ENCODE data around the gene POTEF.
"Not testable (repeated sequence)": the region's sequence is repeated elsewhere in the genome, so short reads cannot be mapped to it uniquely, and the experiment has no call there.

POTEF gene

GRCh38 chr2:130152816-130153595, 24.0 kb upstream of the POTEF start:
- no peak for DNase-seq

GRCh38 chr2:130152136-130152815, 23.3 kb upstream of the POTEF start:
- DNase-seq: not testable (repeated sequence)

GRCh38 chr2:130151145-130151512, 22.1 kb upstream of the POTEF start:
- DNase-seq: not testable (repeated sequence)

- DNase-seq: no peak
These were observed 21.4 kb upstream of the POTEF start for GRCh38 chr2:130150181-130151144.

- DNase-seq: not testable (repeated sequence)
These were observed 19.5 kb upstream of the POTEF start for GRCh38 chr2:130148515-130148914.

- DNase-seq: peak; percentile 25
These were observed 16.0 kb upstream of the POTEF start, which contains the start of gene CCDC74B for GRCh38 chr2:130145006-130145414. CCDC74B (minus strand) TSS chr2:130145112; CDS start chr2:130144996, 116 bp downstream.

GRCh38 chr2:130143266-130144039, 14.4 kb upstream of the POTEF start:
- not testable (repeated sequence) for DNase-seq

- not testable (repeated sequence) for DNase-seq
These were observed 13.6 kb upstream of the POTEF start for GRCh38 chr2:130142396-130143265.

GRCh38 chr2:130141645-130142370, 12.8 kb upstream of the POTEF start:
- DNase-seq: not testable (repeated sequence)

GRCh38 chr2:130141002-130141401, 12.0 kb upstream of the POTEF start:
- DNase-seq: not testable (repeated sequence)

GRCh38 chr2:130140516-130140915, 11.5 kb upstream of the POTEF start:
- not testable (repeated sequence) for DNase-seq

GRCh38 chr2:130139331-130140280, 10.6 kb upstream of the POTEF start:
- DNase-seq: not testable (repeated sequence)

GRCh38 chr2:130138841-130139251, 9.8 kb upstream of the POTEF start:
- not testable (repeated sequence) for DNase-seq

- not testable (repeated sequence) for DNase-seq
These were observed 9.3 kb upstream of the POTEF start for GRCh38 chr2:130138326-130138725.

GRCh38 chr2:130137118-130137517, 8.1 kb upstream of the POTEF start:
- not testable (repeated sequence) for DNase-seq

- DNase-seq: not testable (repeated sequence)
These were observed 7.5 kb upstream of the POTEF start for GRCh38 chr2:130136546-130136945.

- DNase-seq: no peak
These were observed 6.9 kb upstream of the POTEF start for GRCh38 chr2:130135692-130136541.

GRCh38 chr2:130128464-130128863, 558 bp downstream of the POTEF start:
- DNase-seq: not testable (repeated sequence)
